HepG2 (cell line): ENCODE data around the gene ZNF391. TPM values are rescaled to one million over a fixed set of nuclear protein-coding genes. Genes with fewer than 3 reads are reported as not detected.

ENCODE experiments used
- HOXA7 ChIP-seq: sonication (generic); formaldehyde crosslinking; IDR thresholded peaks from 2 replicates; pipeline ENCODE4 v1.8.1; 2022; ENCODE audit warnings: mild to moderate bottlenecking, missing genetic modification reagents, moderate library complexity
- SP5 ChIP-seq: IDR thresholded peaks from 2 replicates; pipeline ENCODE4 v1.6.1; 2016; ENCODE audit warnings: low read depth, borderline replicate concordance
- ZNF354B ChIP-seq: sonication (generic); formaldehyde crosslinking; IDR thresholded peaks from 2 replicates; pipeline ENCODE4 v1.8.0; 2022; ENCODE audit warnings: mild to moderate bottlenecking, missing genetic modification reagents
- ZNF549 ChIP-seq: sonication (generic); formaldehyde crosslinking; IDR thresholded peaks from 2 replicates; pipeline ENCODE4 v1.5.0; 2020; ENCODE audit warnings: missing genetic modification reagents
- ZNF563 ChIP-seq: sonication (generic); formaldehyde crosslinking; IDR thresholded peaks from 2 replicates; pipeline ENCODE4 v1.8.0; 2022; ENCODE audit warnings: mild to moderate bottlenecking, moderate library complexity, missing genetic modification reagents
- ZNF670 ChIP-seq: sonication (generic); formaldehyde crosslinking; IDR thresholded peaks from 2 replicates; pipeline ENCODE4 v1.8.0; 2022; ENCODE audit warnings: mild to moderate bottlenecking, missing genetic modification reagents, borderline replicate concordance
- polyA plus RNA-seq, 8 experiments: library from polyadenylated mRNA; depleted of rRNA in 3 of 8; stranded (reverse) in 7 of 8; unstranded in 1 of 8; fragments of >200 nt; fragmentation: Illumina TruSeq in 4 of 8; extraction: Trizol in 4 of 8; gene quantifications; 2 replicates each; pipeline versions ENCODE4 v1.2.1 to v1.2.3, GENCODE V29; 2011 to 2016; ENCODE audit warnings: low read depth in 4 of 8, missing spikeins in 1 of 8, mixed read lengths in 1 of 8; ENCODE audit not compliant: insufficient read depth in 1 of 8
- total RNA-seq, 5 experiments: library from RNA; depleted of rRNA; stranded (reverse); fragments of >200 nt; fragmentation: Illumina TruSeq; extraction: Trizol; gene quantifications; 2 replicates each; pipeline ENCODE4 v1.2.3, GENCODE V29; 2016; ENCODE audit warnings: low read depth in 1 of 5
- TF ChIP-seq, protein P1 (sequence below): sonication (generic); formaldehyde crosslinking; IDR thresholded peaks from 2 replicates; pipeline ENCODE4 v1.4.0; 2020; ENCODE audit warnings: missing genetic modification reagents
- TF ChIP-seq, protein P2 (sequence below): sonication (generic); formaldehyde crosslinking; IDR thresholded peaks from 2 replicates; pipeline ENCODE4 v1.4.0; 2020; ENCODE audit warnings: missing genetic modification reagents, low read depth, mild to moderate bottlenecking, borderline replicate concordance
- TF ChIP-seq, protein P3 (sequence below): sonication (generic); formaldehyde crosslinking; IDR thresholded peaks from 2 replicates; pipeline ENCODE4 v1.4.0; 2020; ENCODE audit warnings: low read depth, mild to moderate bottlenecking, missing genetic modification reagents
- TF ChIP-seq, protein P4 (sequence below): sonication (generic); formaldehyde crosslinking; IDR thresholded peaks from 2 replicates; pipeline ENCODE4 v1.8.0; 2022; ENCODE audit warnings: mild to moderate bottlenecking, missing genetic modification reagents
- TF ChIP-seq, protein P5 (sequence below): IDR thresholded peaks from 2 replicates; pipeline ENCODE4 v1.6.1; 2018; ENCODE audit warnings: missing genetic modification reagents, mild to moderate bottlenecking, missing compliant biosample characterization
- TF ChIP-seq, protein P6 (sequence below): sonication (generic); formaldehyde crosslinking; IDR thresholded peaks from 2 replicates; pipeline ENCODE4 v1.4.0; 2020; ENCODE audit warnings: mild to moderate bottlenecking, missing genetic modification reagents
- TF ChIP-seq, protein P7 (sequence below): sonication (generic); formaldehyde crosslinking; IDR thresholded peaks from 2 replicates; pipeline ENCODE4 v1.4.0; 2020; ENCODE audit warnings: mild to moderate bottlenecking, missing genetic modification reagents, borderline replicate concordance

The ZNF391 gene
- total and polyA plus RNA-seq, 2 of the 13 experiments (the other 11 are each of a cell fraction or from before 2014, with no cell fraction given), result 0.78 to 1.7 TPM

DNA sequence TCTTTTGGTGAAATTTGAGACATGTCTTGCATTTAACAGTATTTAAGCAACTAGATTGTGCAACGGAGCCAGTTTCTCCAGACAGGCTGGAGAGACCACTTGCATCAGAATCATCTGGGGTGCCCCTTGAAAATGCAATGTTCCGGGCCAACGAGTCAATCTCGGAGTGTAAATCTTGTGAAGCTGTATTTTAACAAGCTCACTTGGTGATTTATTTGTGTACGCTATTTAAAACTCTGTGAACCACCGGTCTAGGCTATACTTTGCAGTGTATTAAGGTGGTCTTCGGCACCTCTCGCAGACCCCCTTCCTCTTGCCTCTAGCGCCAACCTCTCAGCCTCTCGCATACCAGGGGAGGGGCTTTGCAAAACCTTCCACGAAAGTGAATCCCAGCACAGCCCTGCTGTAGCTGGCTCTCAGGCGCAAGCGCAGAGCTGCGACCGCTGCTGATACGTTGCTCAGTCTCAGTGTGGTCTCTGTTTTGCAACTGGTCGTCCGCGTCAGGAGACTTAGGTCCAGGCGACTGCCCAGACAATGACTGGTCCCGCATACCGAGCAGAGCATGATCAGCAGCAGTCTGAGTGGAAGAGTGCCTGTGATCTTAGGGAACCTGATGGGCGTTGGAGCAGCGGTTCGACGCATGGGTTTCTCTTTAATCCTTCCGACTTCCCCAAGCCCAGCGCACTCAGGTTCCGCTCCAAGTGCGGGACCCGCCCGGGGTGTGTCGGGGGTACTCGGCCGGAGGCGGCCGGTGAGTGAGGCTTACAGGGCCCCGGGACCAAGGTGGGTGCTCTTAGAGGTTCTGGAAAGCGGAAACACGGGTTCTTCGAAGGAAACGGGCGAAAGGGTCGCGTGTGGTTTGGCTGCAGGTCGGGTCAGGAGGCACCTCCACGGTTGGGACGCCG, at the start of gene ZNF391 (continued):
- TF ChIP-seq, protein P1, sequence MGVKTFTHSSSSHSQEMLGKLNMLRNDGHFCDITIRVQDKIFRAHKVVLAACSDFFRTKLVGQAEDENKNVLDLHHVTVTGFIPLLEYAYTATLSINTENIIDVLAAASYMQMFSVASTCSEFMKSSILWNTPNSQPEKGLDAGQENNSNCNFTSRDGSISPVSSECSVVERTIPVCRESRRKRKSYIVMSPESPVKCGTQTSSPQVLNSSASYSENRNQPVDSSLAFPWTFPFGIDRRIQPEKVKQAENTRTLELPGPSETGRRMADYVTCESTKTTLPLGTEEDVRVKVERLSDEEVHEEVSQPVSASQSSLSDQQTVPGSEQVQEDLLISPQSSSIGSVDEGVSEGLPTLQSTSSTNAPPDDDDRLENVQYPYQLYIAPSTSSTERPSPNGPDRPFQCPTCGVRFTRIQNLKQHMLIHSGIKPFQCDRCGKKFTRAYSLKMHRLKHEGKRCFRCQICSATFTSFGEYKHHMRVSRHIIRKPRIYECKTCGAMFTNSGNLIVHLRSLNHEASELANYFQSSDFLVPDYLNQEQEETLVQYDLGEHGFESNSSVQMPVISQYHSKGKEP (CRISPR knock-in tag), result no peak
- TF ChIP-seq, protein P2, sequence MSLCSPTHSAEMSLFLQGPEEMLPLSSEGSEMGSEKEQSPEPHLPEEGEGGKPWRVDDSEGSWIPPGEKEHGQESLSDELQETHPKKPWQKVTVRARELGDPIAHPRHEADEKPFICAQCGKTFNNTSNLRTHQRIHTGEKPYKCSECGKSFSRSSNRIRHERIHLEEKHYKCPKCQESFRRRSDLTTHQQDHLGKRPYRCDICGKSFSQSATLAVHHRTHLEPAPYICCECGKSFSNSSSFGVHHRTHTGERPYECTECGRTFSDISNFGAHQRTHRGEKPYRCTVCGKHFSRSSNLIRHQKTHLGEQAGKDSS (CRISPR knock-in tag), result no peak; the same call in none of the 2 replicates
- TF ChIP-seq ZNF670 (CRISPR knock-in tag) (no peak; the same call in 1 of the 2 replicates), ZNF563 (peak; percentile 53; the same call in 1 of the 2 replicates), HOXA7 (no peak), ZNF354B (CRISPR knock-in tag) (no peak), SP5 (CRISPR knock-in tag) (no peak), ZNF549 (CRISPR knock-in tag) (no peak)
- TF ChIP-seq, protein P3, sequence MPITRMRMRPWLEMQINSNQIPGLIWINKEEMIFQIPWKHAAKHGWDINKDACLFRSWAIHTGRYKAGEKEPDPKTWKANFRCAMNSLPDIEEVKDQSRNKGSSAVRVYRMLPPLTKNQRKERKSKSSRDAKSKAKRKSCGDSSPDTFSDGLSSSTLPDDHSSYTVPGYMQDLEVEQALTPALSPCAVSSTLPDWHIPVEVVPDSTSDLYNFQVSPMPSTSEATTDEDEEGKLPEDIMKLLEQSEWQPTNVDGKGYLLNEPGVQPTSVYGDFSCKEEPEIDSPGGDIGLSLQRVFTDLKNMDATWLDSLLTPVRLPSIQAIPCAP (CRISPR knock-in tag), result peak; percentile 87; the same call in 1 of the 2 replicates
- TF ChIP-seq, protein P4, sequence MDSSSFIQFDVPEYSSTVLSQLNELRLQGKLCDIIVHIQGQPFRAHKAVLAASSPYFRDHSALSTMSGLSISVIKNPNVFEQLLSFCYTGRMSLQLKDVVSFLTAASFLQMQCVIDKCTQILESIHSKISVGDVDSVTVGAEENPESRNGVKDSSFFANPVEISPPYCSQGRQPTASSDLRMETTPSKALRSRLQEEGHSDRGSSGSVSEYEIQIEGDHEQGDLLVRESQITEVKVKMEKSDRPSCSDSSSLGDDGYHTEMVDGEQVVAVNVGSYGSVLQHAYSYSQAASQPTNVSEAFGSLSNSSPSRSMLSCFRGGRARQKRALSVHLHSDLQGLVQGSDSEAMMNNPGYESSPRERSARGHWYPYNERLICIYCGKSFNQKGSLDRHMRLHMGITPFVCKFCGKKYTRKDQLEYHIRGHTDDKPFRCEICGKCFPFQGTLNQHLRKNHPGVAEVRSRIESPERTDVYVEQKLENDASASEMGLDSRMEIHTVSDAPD (CRISPR knock-in tag), result peak; percentile 88
- TF ChIP-seq, protein P5, sequence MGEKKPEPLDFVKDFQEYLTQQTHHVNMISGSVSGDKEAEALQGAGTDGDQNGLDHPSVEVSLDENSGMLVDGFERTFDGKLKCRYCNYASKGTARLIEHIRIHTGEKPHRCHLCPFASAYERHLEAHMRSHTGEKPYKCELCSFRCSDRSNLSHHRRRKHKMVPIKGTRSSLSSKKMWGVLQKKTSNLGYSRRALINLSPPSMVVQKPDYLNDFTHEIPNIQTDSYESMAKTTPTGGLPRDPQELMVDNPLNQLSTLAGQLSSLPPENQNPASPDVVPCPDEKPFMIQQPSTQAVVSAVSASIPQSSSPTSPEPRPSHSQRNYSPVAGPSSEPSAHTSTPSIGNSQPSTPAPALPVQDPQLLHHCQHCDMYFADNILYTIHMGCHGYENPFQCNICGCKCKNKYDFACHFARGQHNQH, result peak; percentile 92
- TF ChIP-seq, protein P6, sequence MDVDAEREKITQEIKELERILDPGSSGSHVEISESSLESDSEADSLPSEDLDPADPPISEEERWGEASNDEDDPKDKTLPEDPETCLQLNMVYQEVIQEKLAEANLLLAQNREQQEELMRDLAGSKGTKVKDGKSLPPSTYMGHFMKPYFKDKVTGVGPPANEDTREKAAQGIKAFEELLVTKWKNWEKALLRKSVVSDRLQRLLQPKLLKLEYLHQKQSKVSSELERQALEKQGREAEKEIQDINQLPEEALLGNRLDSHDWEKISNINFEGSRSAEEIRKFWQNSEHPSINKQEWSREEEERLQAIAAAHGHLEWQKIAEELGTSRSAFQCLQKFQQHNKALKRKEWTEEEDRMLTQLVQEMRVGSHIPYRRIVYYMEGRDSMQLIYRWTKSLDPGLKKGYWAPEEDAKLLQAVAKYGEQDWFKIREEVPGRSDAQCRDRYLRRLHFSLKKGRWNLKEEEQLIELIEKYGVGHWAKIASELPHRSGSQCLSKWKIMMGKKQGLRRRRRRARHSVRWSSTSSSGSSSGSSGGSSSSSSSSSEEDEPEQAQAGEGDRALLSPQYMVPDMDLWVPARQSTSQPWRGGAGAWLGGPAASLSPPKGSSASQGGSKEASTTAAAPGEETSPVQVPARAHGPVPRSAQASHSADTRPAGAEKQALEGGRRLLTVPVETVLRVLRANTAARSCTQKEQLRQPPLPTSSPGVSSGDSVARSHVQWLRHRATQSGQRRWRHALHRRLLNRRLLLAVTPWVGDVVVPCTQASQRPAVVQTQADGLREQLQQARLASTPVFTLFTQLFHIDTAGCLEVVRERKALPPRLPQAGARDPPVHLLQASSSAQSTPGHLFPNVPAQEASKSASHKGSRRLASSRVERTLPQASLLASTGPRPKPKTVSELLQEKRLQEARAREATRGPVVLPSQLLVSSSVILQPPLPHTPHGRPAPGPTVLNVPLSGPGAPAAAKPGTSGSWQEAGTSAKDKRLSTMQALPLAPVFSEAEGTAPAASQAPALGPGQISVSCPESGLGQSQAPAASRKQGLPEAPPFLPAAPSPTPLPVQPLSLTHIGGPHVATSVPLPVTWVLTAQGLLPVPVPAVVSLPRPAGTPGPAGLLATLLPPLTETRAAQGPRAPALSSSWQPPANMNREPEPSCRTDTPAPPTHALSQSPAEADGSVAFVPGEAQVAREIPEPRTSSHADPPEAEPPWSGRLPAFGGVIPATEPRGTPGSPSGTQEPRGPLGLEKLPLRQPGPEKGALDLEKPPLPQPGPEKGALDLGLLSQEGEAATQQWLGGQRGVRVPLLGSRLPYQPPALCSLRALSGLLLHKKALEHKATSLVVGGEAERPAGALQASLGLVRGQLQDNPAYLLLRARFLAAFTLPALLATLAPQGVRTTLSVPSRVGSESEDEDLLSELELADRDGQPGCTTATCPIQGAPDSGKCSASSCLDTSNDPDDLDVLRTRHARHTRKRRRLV (CRISPR knock-in tag), result peak; percentile 70; the same call in 1 of the 2 replicates
- TF ChIP-seq, protein P7, sequence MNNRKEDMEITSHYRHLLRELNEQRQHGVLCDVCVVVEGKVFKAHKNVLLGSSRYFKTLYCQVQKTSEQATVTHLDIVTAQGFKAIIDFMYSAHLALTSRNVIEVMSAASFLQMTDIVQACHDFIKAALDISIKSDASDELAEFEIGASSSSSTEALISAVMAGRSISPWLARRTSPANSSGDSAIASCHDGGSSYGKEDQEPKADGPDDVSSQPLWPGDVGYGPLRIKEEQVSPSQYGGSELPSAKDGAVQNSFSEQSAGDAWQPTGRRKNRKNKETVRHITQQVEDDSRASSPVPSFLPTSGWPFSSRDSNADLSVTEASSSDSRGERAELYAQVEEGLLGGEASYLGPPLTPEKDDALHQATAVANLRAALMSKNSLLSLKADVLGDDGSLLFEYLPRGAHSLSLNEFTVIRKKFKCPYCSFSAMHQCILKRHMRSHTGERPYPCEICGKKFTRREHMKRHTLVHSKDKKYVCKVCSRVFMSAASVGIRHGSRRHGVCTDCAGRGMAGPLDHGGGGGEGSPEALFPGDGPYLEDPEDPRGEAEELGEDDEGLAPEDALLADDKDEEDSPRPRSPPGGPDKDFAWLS (CRISPR knock-in tag), result no peak
